ENCODE results near the gene XPOT. TPM values are rescaled to one million over a fixed set of nuclear protein-coding genes. Genes with fewer than 3 reads are reported as not detected.

The XPOT gene
- polyA plus RNA-seq, 1 donor from 2014 or later = 50.8 TPM

GRCh38 chr12:64433915-64434314 lies 29.7 kb downstream of the XPOT start:
- H2AFZ ChIP-seq (ENCODE audit: low read depth, low read length) = no peak overlapping the region
- H3K9ac ChIP-seq (ENCODE audit: low read length) = no peak overlapping the region
- H3K9me2 ChIP-seq (ENCODE audit: insufficient read depth, low read length) = no peaks in the 10 kb centered on the region
- H4K20me1 ChIP-seq (ENCODE audit: insufficient read depth) = no peaks in the 10 kb centered on the region
- no peaks in the 10 kb centered on the region for H3F3A ChIP-seq (ENCODE audit: insufficient read depth, low read length, poor library complexity, severe bottlenecking)
- no peak overlapping the region for H3K4me2 ChIP-seq (ENCODE audit: low read length)
- H3K27ac ChIP-seq (ENCODE audit: low read length) = no peak overlapping the region
- H3K27me3 ChIP-seq (ENCODE audit: insufficient read depth, low read depth, low read length) = no peaks in the 10 kb centered on the region
- no peak overlapping the region for H3K4me3 ChIP-seq (ENCODE audit: low read length)
- H3K9me3 ChIP-seq (ENCODE audit: low read length) = no peaks in the 10 kb centered on the region
- no peaks in the 10 kb centered on the region for H3K36me3 ChIP-seq (ENCODE audit: insufficient read depth, low read length)
- no peaks in the 10 kb centered on the region for H3K79me2 ChIP-seq (replicated peaks; ENCODE audit: insufficient read depth, low read length)
- TF ChIP-seq MXI1 (conservative IDR thresholded peaks at IDR 0.05; ENCODE audit: poor library complexity, severe bottlenecking) = no peak
- no peak for TF ChIP-seq RAD21 (conservative IDR thresholded peaks at IDR 0.05)
- TF ChIP-seq, protein P1, sequence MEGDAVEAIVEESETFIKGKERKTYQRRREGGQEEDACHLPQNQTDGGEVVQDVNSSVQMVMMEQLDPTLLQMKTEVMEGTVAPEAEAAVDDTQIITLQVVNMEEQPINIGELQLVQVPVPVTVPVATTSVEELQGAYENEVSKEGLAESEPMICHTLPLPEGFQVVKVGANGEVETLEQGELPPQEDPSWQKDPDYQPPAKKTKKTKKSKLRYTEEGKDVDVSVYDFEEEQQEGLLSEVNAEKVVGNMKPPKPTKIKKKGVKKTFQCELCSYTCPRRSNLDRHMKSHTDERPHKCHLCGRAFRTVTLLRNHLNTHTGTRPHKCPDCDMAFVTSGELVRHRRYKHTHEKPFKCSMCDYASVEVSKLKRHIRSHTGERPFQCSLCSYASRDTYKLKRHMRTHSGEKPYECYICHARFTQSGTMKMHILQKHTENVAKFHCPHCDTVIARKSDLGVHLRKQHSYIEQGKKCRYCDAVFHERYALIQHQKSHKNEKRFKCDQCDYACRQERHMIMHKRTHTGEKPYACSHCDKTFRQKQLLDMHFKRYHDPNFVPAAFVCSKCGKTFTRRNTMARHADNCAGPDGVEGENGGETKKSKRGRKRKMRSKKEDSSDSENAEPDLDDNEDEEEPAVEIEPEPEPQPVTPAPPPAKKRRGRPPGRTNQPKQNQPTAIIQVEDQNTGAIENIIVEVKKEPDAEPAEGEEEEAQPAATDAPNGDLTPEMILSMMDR (IDR thresholded peaks at IDR 0.05; ENCODE audit: poor library complexity, severe bottlenecking) = no peak
- no peak for TF ChIP-seq EP300 (conservative IDR thresholded peaks at IDR 0.05; ENCODE audit: poor library complexity, severe bottlenecking)
- no peak for TF ChIP-seq POLR2AphosphoS5 (IDR thresholded peaks at IDR 0.05)
- no peak for TF ChIP-seq SMC3 (conservative IDR thresholded peaks at IDR 0.05; ENCODE audit: poor library complexity)
- no peak for TF ChIP-seq EZH2 (IDR thresholded peaks at IDR 0.05; ENCODE audit: borderline replicate concordance, insufficient read depth, low read length, poor library complexity, severe bottlenecking)

DNA sequence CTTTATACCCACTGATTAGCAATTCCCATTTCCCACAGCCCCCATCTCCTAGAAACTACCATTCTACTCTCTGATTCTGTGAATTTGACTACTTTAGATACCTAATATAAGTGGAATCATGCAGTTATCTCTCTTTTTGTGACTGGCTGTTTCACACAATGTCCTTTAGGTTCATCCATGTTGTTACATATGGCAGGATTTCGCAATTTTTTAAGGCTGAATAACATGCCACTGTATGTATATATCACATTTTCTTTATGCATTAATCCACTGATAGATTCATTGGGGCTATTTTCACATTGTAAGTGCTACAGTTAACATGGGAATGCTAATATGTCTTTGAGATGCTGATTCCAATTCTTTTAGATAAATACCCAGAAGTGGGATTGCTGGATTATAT lies 35.9 kb downstream of the XPOT start:
- Histone ChIP-seq H3K4me2 (ENCODE audit: low read length) (no peak overlapping the region), H3K27me3 (ENCODE audit: insufficient read depth, low read depth, low read length) (no peaks in the 10 kb centered on the region), H3K79me2 (replicated peaks; ENCODE audit: insufficient read depth, low read length) (no peaks in the 10 kb centered on the region), H3K9me2 (ENCODE audit: insufficient read depth, low read length) (no peaks in the 10 kb centered on the region), H3K9me3 (ENCODE audit: low read length) (no peaks in the 10 kb centered on the region), H3K36me3 (ENCODE audit: insufficient read depth, low read length) (no peaks in the 10 kb centered on the region), H3K4me3 (ENCODE audit: low read length) (no peak overlapping the region), H3K9ac (ENCODE audit: low read length) (no peak overlapping the region), H3K27ac (ENCODE audit: low read length) (no peak overlapping the region), H2AFZ (ENCODE audit: low read depth, low read length) (no peak overlapping the region), H4K20me1 (ENCODE audit: insufficient read depth) (no peaks in the 10 kb centered on the region), H3F3A (ENCODE audit: insufficient read depth, low read length, poor library complexity, severe bottlenecking) (no peaks in the 10 kb centered on the region)
- TF ChIP-seq RAD21 (conservative IDR thresholded peaks at IDR 0.05) = no peak
- TF ChIP-seq, protein P2, sequence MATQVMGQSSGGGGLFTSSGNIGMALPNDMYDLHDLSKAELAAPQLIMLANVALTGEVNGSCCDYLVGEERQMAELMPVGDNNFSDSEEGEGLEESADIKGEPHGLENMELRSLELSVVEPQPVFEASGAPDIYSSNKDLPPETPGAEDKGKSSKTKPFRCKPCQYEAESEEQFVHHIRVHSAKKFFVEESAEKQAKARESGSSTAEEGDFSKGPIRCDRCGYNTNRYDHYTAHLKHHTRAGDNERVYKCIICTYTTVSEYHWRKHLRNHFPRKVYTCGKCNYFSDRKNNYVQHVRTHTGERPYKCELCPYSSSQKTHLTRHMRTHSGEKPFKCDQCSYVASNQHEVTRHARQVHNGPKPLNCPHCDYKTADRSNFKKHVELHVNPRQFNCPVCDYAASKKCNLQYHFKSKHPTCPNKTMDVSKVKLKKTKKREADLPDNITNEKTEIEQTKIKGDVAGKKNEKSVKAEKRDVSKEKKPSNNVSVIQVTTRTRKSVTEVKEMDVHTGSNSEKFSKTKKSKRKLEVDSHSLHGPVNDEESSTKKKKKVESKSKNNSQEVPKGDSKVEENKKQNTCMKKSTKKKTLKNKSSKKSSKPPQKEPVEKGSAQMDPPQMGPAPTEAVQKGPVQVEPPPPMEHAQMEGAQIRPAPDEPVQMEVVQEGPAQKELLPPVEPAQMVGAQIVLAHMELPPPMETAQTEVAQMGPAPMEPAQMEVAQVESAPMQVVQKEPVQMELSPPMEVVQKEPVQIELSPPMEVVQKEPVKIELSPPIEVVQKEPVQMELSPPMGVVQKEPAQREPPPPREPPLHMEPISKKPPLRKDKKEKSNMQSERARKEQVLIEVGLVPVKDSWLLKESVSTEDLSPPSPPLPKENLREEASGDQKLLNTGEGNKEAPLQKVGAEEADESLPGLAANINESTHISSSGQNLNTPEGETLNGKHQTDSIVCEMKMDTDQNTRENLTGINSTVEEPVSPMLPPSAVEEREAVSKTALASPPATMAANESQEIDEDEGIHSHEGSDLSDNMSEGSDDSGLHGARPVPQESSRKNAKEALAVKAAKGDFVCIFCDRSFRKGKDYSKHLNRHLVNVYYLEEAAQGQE (IDR thresholded peaks at IDR 0.05; ENCODE audit: borderline replicate concordance) = no peak
- TF ChIP-seq SMC3 (conservative IDR thresholded peaks at IDR 0.05; ENCODE audit: poor library complexity) = no peak

DNA sequence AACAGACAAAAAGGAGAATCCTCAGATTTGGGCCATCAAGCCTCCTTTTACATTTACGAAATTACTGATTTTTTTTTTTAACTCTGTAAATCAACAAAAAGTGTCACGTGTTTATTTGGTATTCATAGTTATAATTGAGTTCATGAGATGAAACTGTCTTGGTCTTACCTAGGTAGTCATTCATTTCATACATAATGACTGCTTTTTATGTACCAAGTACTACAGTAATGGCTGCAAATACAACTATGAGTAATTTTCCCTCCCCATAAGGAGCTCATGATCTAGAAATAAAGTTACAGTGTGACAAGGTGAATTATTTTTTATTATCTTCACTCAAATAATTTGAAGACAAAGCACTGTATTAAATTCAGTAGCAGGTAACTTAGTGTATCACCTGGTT lies 41.3 kb downstream of the XPOT start:
- no peak overlapping the region for H3K4me3 ChIP-seq (ENCODE audit: low read length)
- no peaks in the 10 kb centered on the region for H3F3A ChIP-seq (ENCODE audit: insufficient read depth, low read length, poor library complexity, severe bottlenecking)
- H3K27ac ChIP-seq (ENCODE audit: low read length) = no peak overlapping the region
- H4K20me1 ChIP-seq (ENCODE audit: insufficient read depth) = no peaks in the 10 kb centered on the region
- no peak overlapping the region for H2AFZ ChIP-seq (ENCODE audit: low read depth, low read length)
- TF ChIP-seq, protein P2 (IDR thresholded peaks at IDR 0.05; ENCODE audit: borderline replicate concordance) = no peak
- TF ChIP-seq, protein P1 (IDR thresholded peaks at IDR 0.05; ENCODE audit: poor library complexity, severe bottlenecking) = no peak
- TF ChIP-seq EP300 (conservative IDR thresholded peaks at IDR 0.05; ENCODE audit: poor library complexity, severe bottlenecking) (no peak), POLR2AphosphoS5 (IDR thresholded peaks at IDR 0.05) (no peak), MXI1 (conservative IDR thresholded peaks at IDR 0.05; ENCODE audit: poor library complexity, severe bottlenecking) (no peak), RAD21 (conservative IDR thresholded peaks at IDR 0.05) (no peak), EZH2 (IDR thresholded peaks at IDR 0.05; ENCODE audit: borderline replicate concordance, insufficient read depth, low read length, poor library complexity, severe bottlenecking) (no peak)
- no peak overlapping the region for H3K9ac ChIP-seq (ENCODE audit: low read length)
- no peaks in the 10 kb centered on the region for H3K79me2 ChIP-seq (replicated peaks; ENCODE audit: insufficient read depth, low read length)
- H3K9me2 ChIP-seq (ENCODE audit: insufficient read depth, low read length) = no peaks in the 10 kb centered on the region
- H3K9me3 ChIP-seq (ENCODE audit: low read length) = no peaks in the 10 kb centered on the region
- no peak overlapping the region for H3K4me2 ChIP-seq (ENCODE audit: low read length)
- no peaks in the 10 kb centered on the region for H3K27me3 ChIP-seq (ENCODE audit: insufficient read depth, low read depth, low read length)
- H3K36me3 ChIP-seq (ENCODE audit: insufficient read depth, low read length) = no peaks in the 10 kb centered on the region

Data from neural cell (in vitro differentiated cells).